Ureter (tissue), 1 donor: ENCODE data around the gene IRF3. TPM values are rescaled to one million over a fixed set of nuclear protein-coding genes. Genes with fewer than 3 reads are reported as not detected.
"Not testable (repeated sequence)": the region's sequence is repeated elsewhere in the genome, so short reads cannot be mapped to it uniquely, and the experiment has no call there.

ENCODE experiments used
- DNase-seq: peaks from one replicate; pipeline ENCODE4 v3.0.0-alpha.2; 2020; ENCODE audit warnings: low spot score
- total RNA-seq: library from RNA; stranded (reverse); gene quantifications from one replicate; pipeline ENCODE4 v1.2.4, GENCODE V29; 2023
- donor health status: DM: yes; HTN: yes; CAD: no.

The IRF3 gene
- total RNA-seq, 1 donor from 2014 or later = 108 TPM

- no peak for DNase-seq
Measured at GRCh38 chr19:49646586-49646985, 19.1 kb downstream of the IRF3 start.

GRCh38 chr19:49645995-49646394 lies 19.7 kb downstream of the IRF3 start:
- no peak for DNase-seq

GRCh38 chr19:49645592-49645991 lies 20.1 kb downstream of the IRF3 start:
- DNase-seq = no peak

GRCh38 chr19:49643466-49643865 lies 22.2 kb downstream of the IRF3 start:
- no peak for DNase-seq

GRCh38 chr19:49642492-49643035 lies 23.1 kb downstream of the IRF3 start:
- no peak for DNase-seq

GRCh38 chr19:49641688-49642491 lies 23.8 kb downstream of the IRF3 start, which contains the start of gene SCAF1:
TSS of gene SCAF1 (plus strand) at chr19:49642209. CDS start at chr19:49645027, 2,818 bp downstream.
- peak; percentile 99 for DNase-seq

GRCh38 chr19:49640113-49640898 lies 25.4 kb downstream of the IRF3 start, which contains the start of gene RRAS:
TSS of gene RRAS (minus strand) at chr19:49640143. CDS start at chr19:49640098, 45 bp downstream.
- DNase-seq = peak; percentile 100

- no peak for DNase-seq
Measured at GRCh38 chr19:49639401-49640112, 26.1 kb downstream of the IRF3 start.

- peak; percentile 86 for DNase-seq
Measured at GRCh38 chr19:49637821-49638738, 27.6 kb downstream of the IRF3 start.

- no peak for DNase-seq
Measured at GRCh38 chr19:49636233-49636932, 29.3 kb downstream of the IRF3 start.

- no peak for DNase-seq
Measured at GRCh38 chr19:49635530-49636232, 30.0 kb downstream of the IRF3 start.

GRCh38 chr19:49633273-49633672 lies 32.4 kb downstream of the IRF3 start:
- DNase-seq = not testable (repeated sequence)

- no peak for DNase-seq
Measured at GRCh38 chr19:49632576-49632975, 33.1 kb downstream of the IRF3 start.

GRCh38 chr19:49631610-49632192 lies 34.0 kb downstream of the IRF3 start:
- no peak for DNase-seq

GRCh38 chr19:49631014-49631588 lies 34.6 kb downstream of the IRF3 start:
- DNase-seq = no peak

- no peak for DNase-seq
Measured at GRCh38 chr19:49629659-49630058, 36.0 kb downstream of the IRF3 start.

GRCh38 chr19:49626226-49626625 lies 39.4 kb downstream of the IRF3 start:
- DNase-seq = no peak
